ENCODE measurements around the gene ESAM. TPM values are rescaled to one million over a fixed set of nuclear protein-coding genes. Genes with fewer than 3 reads are reported as not detected.

The ESAM gene
- total and polyA plus RNA-seq, 2 experiments from 2014 or later = 0.32 TPM; not detected in 1

- no peak for TF ChIP-seq ZNF462 (CRISPR knock-in tag; IDR thresholded peaks at IDR 0.05)
Measured at GRCh38 chr11:124763156-124763947, 1.3 kb upstream of the ESAM start (continued).

GRCh38 chr11:124762624-124763155 is 600 bp upstream of the ESAM start:
- ATAC-seq (peak; percentile 1; the same call in 2 of the 3 replicates), DNase-seq (ENCODE audit: low spot score) (no peak)
- H3K27ac Mint-ChIP-seq = no peak overlapping the region
- Histone ChIP-seq H3K27ac (ENCODE audit: low read depth) (no peak overlapping the region), H3K27me3 (ENCODE audit: insufficient read depth) (peaks cover 54% of the 10 kb centered on the region), H3F3A (replicated peaks; ENCODE audit: low read depth) (peaks cover 6% of the 10 kb centered on the region; the same call in 1 of the 2 replicates), H3K4me2 (peak overlapping the region; percentile 96), H4K20me1 (replicated peaks; ENCODE audit: insufficient read depth) (peaks cover 18% of the 10 kb centered on the region; the same call in 1 of the 2 replicates), H3K4me3 (peak overlapping the region; percentile 74), H2AFZ (no peak overlapping the region), H3K36me3 (ENCODE audit: insufficient read depth) (peaks cover 9% of the 10 kb centered on the region; the same call in 1 of the 2 replicates), H3K4me1 (ENCODE audit: insufficient read depth) (peaks cover 38% of the 10 kb centered on the region), H3K9me2 (ENCODE audit: insufficient read depth) (no peaks in the 10 kb centered on the region), H3K79me2 (replicated peaks; ENCODE audit: insufficient read depth) (no peaks in the 10 kb centered on the region)
- H3K9me3 Mint-ChIP-seq = no peaks in the 10 kb centered on the region; the same call in 1 of the 3 replicates
- peak overlapping the region; percentile 80 for H3K4me3 Mint-ChIP-seq
- peaks cover 38% of the 10 kb centered on the region for H3K4me1 Mint-ChIP-seq
- peaks cover 53% of the 10 kb centered on the region for H3K27me3 Mint-ChIP-seq (ENCODE audit: insufficient read depth, low read depth, poor library complexity)
- H3K36me3 Mint-ChIP-seq (ENCODE audit: low read depth) = peaks cover 17% of the 10 kb centered on the region; the same call in 2 of the 3 replicates
- TF ChIP-seq NANOG (IDR thresholded peaks at IDR 0.05; ENCODE audit: borderline replicate concordance) (no peak), CTCF (conservative IDR thresholded peaks at IDR 0.05; ENCODE audit: low read depth in 2 of 2) (no peak), EZH2 (IDR thresholded peaks at IDR 0.05; ENCODE audit: low read depth, unreplicated experiment) (peak; percentile 73), ZNF462 (CRISPR knock-in tag; IDR thresholded peaks at IDR 0.05) (no peak), CREB1 (CRISPR knock-in tag; IDR thresholded peaks at IDR 0.05; ENCODE audit: low read depth) (no peak)

Data from GM23338 (cell line).